ENCODE results near the gene TNF. TPM values are rescaled to one million over a fixed set of nuclear protein-coding genes. Genes with fewer than 3 reads are reported as not detected.
"Not testable (repeated sequence)": the region's sequence is repeated elsewhere in the genome, so short reads cannot be mapped to it uniquely, and the experiment has no call there.

The TNF gene
- total RNA-seq, 1 experiment from 2014 or later, result 0.31 TPM

GRCh38 chr6:31590691-31591090 is 15.3 kb downstream of the TNF start:
- DNase-seq (ENCODE audit: low spot score); POLR2A ChIA-PET; H3K27me3 Mint-ChIP-seq (ENCODE audit: low read depth); H3K4me1 Mint-ChIP-seq; H3K9me3 Mint-ChIP-seq; H3K4me3 Mint-ChIP-seq; H3K27ac Mint-ChIP-seq; H3K36me3 Mint-ChIP-seq; ATAC-seq: not testable (repeated sequence)
- CTCF ChIA-PET, result interaction anchor here (1.3 to 2.8 kb wide), 2 partner anchors 10 to 39 kb away, joined by 7 to 12 read pairs; no protein-coding TSS in a partner anchor
- peak; percentile 39; the same call in 1 of the 2 replicates for TF ChIP-seq ZNF121 (CRISPR knock-in tag; IDR thresholded peaks at IDR 0.05)

GRCh38 chr6:31592396-31592771 is 17.0 kb downstream of the TNF start:
- Mint-ChIP-seq H3K9me3 (no peaks in the 10 kb centered on the region), H3K27me3 (ENCODE audit: low read depth) (no peaks in the 10 kb centered on the region), H3K4me3 (no peak overlapping the region), H3K36me3 (no peaks in the 10 kb centered on the region), H3K4me1 (no peaks in the 10 kb centered on the region), H3K27ac (no peak overlapping the region)
- DNase-seq (ENCODE audit: low spot score) (no peak), ATAC-seq (no peak)
- TF ChIP-seq E2F4 (CRISPR knock-in tag; IDR thresholded peaks at IDR 0.05; ENCODE audit: borderline replicate concordance, low read depth) (no peak), TP53 (CRISPR knock-in tag; IDR thresholded peaks at IDR 0.05) (no peak), CTCF (IDR thresholded peaks at IDR 0.05) (no peak), CREM (CRISPR knock-in tag; IDR thresholded peaks at IDR 0.05) (no peak), USF2 (CRISPR knock-in tag; IDR thresholded peaks at IDR 0.05) (no peak), TEAD1 (CRISPR knock-in tag; IDR thresholded peaks at IDR 0.05) (no peak)
- POLR2A ChIA-PET, result interaction anchor here (1.7 kb wide), 1 partner anchor 41 kb away, joined by 4 read pairs; no protein-coding TSS in a partner anchor
- CTCF ChIA-PET, result interaction anchor here (0.7 to 11.6 kb wide), 4 partner anchors 12 to 44 kb away, joined by 3 to 319 read pairs (median 148); partner anchors contain the start of genes ATP6V1G2, LST1, LTB and NFKBIL1

- DNase-seq (ENCODE audit: low spot score) (no peak), ATAC-seq (peak; percentile 49)
- Mint-ChIP-seq H3K4me3 (no peak overlapping the region), H3K27ac (no peak overlapping the region), H3K27me3 (ENCODE audit: low read depth) (no peaks in the 10 kb centered on the region), H3K9me3 (no peaks in the 10 kb centered on the region), H3K4me1 (peaks cover 17% of the 10 kb centered on the region), H3K36me3 (no peaks in the 10 kb centered on the region)
- TF ChIP-seq JUN (CRISPR knock-in tag; IDR thresholded peaks at IDR 0.05), result no peak
- TF ChIP-seq CTCF (IDR thresholded peaks at IDR 0.05), result peak; percentile 48
- POLR2A ChIA-PET, result no interaction called here
- CTCF ChIA-PET, result interaction anchor here (0.5 to 11.6 kb wide), 13 partner anchors 8 to 172 kb away, joined by 3 to 319 read pairs (median 8); partner anchors contain the start of genes ATP6V1G2, LST1, LTB and LY6G5B
Measured at GRCh38 chr6:31597006-31597405, 21.6 kb downstream of the TNF start.

GRCh38 chr6:31607317-31607716 is 32.0 kb downstream of the TNF start:
- DNase-seq (ENCODE audit: low spot score) (no peak), ATAC-seq (no peak)
- Mint-ChIP-seq H3K27ac (no peak overlapping the region), H3K4me3 (no peak overlapping the region), H3K27me3 (ENCODE audit: low read depth) (peaks cover 6% of the 10 kb centered on the region; the same call in 1 of the 2 replicates), H3K4me1 (peaks cover 6% of the 10 kb centered on the region), H3K36me3 (no peaks in the 10 kb centered on the region), H3K9me3 (no peaks in the 10 kb centered on the region)
- ChIA-PET POLR2A (no interaction called here), CTCF (interaction anchor here (0.6 to 1.7 kb wide), 3 partner anchors 9 to 56 kb away, joined by 3 to 6 read pairs (median 5); no protein-coding TSS in a partner anchor)
- TF ChIP-seq NR2C2 (CRISPR knock-in tag; IDR thresholded peaks at IDR 0.05) (no peak), ZNF317 (CRISPR knock-in tag; IDR thresholded peaks at IDR 0.05; ENCODE audit: borderline replicate concordance, low read depth) (no peak), E2F5 (CRISPR knock-in tag; IDR thresholded peaks at IDR 0.05) (no peak), ZBTB21 (CRISPR knock-in tag; IDR thresholded peaks at IDR 0.05; ENCODE audit: borderline replicate concordance) (no peak), ZNF416 (CRISPR knock-in tag; IDR thresholded peaks at IDR 0.05) (no peak), ERG (CRISPR knock-in tag; IDR thresholded peaks at IDR 0.05) (no peak), PRDM15 (CRISPR knock-in tag; IDR thresholded peaks at IDR 0.05) (no peak), NFATC4 (CRISPR knock-in tag; IDR thresholded peaks at IDR 0.05) (no peak), SP1 (CRISPR knock-in tag; conservative IDR thresholded peaks at IDR 0.05) (no peak)
